NCI-H2107 (cell line): ENCODE data around the gene CYFIP1.
A peak's percentile ranks its signal among the peaks of the same experiment; 100 is the strongest.

ENCODE experiments used
- DNase-seq: peaks from one replicate; lab custom pipeline; 2025; lab: John Stamatoyannopoulos, UW

Gene CYFIP1

GRCh38 chr15:22869856-22870255 is 110.3 kb downstream of the CYFIP1 start:
- no peak for DNase-seq

- no peak for DNase-seq
Measured at GRCh38 chr15:22868928-22869327, 111.2 kb downstream of the CYFIP1 start.

GRCh38 chr15:22868495-22868894 is 111.7 kb downstream of the CYFIP1 start:
- no peak for DNase-seq

- DNase-seq: no peak
Measured at GRCh38 chr15:22867886-22868285, 112.3 kb downstream of the CYFIP1 start.

GRCh38 chr15:22866079-22866478 is 114.1 kb downstream of the CYFIP1 start:
- DNase-seq: no peak

GRCh38 chr15:22863356-22863755 is 116.8 kb downstream of the CYFIP1 start:
- DNase-seq: no peak

GRCh38 chr15:22861161-22861560 is 119.0 kb downstream of the CYFIP1 start:
- DNase-seq: no peak

- no peak for DNase-seq
Measured at GRCh38 chr15:22856659-22857058, 123.5 kb downstream of the CYFIP1 start.

GRCh38 chr15:22855791-22856190 is 124.4 kb downstream of the CYFIP1 start:
- DNase-seq: no peak

- DNase-seq: no peak
Measured at GRCh38 chr15:22851513-22851912, 128.7 kb downstream of the CYFIP1 start.

GRCh38 chr15:22850055-22850454 is 130.1 kb downstream of the CYFIP1 start:
- DNase-seq: no peak

GRCh38 chr15:22846073-22846472 is 134.1 kb downstream of the CYFIP1 start:
- no peak for DNase-seq

- DNase-seq: no peak
Measured at GRCh38 chr15:22845289-22845900, 134.8 kb downstream of the CYFIP1 start.

- no peak for DNase-seq
Measured at GRCh38 chr15:22844421-22845288, 135.5 kb downstream of the CYFIP1 start.

- DNase-seq: no peak
Measured at GRCh38 chr15:22839046-22839695, 141.0 kb downstream of the CYFIP1 start.

- peak; percentile 81 for DNase-seq
Measured at GRCh38 chr15:22838292-22839042, 141.7 kb downstream of the CYFIP1 start, which contains the start of gene NIPA2. TSS of gene NIPA2 (plus strand) at chr15:22838666. CDS start at chr15:22851732, 13,066 bp downstream.

- no peak for DNase-seq
Measured at GRCh38 chr15:22831473-22831872, 148.7 kb downstream of the CYFIP1 start.

GRCh38 chr15:22827125-22827524 is 153.0 kb downstream of the CYFIP1 start:
- DNase-seq: no peak

- no peak for DNase-seq
Measured at GRCh38 chr15:22823495-22824128, 156.6 kb downstream of the CYFIP1 start.

- DNase-seq: no peak
Measured at GRCh38 chr15:22819651-22820050, 160.5 kb downstream of the CYFIP1 start.
